ENCODE results near the gene FGF5.
"Not testable (repeated sequence)": the region's sequence is repeated elsewhere in the genome, so short reads cannot be mapped to it uniquely, and the experiment has no call there.

Gene FGF5

GRCh38 chr4:80294206-80294605, 27.7 kb downstream of the FGF5 start:
- DNase-seq (ENCODE audit: low read depth in 1 of 2, low spot score in 1 of 2) = no peak

DNA sequence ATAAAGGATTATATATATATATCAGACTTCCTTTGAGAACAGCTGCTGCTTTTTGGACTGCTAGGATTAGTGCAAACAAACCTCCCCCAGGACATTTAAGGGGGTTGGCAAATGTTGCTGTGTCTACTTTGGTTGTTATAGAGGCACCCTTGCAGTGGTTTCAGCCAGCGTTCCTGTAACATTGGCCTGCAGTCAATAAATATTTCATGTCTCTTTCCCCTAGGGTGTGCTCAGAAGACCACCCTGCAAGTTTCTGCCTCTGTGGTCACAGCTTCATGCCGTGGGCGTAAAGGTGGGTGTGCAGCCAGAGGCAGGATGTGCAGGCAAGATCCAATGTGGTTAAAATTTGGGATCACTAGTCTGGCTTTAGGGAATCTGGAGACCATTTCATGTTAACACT, 28.9 kb downstream of the FGF5 start:
- DNase-seq (ENCODE audit: low read depth in 1 of 2, low spot score in 1 of 2) = no peak

GRCh38 chr4:80295826-80296225, 29.4 kb downstream of the FGF5 start:
- DNase-seq (ENCODE audit: low read depth in 1 of 2, low spot score in 1 of 2) = no peak

DNA sequence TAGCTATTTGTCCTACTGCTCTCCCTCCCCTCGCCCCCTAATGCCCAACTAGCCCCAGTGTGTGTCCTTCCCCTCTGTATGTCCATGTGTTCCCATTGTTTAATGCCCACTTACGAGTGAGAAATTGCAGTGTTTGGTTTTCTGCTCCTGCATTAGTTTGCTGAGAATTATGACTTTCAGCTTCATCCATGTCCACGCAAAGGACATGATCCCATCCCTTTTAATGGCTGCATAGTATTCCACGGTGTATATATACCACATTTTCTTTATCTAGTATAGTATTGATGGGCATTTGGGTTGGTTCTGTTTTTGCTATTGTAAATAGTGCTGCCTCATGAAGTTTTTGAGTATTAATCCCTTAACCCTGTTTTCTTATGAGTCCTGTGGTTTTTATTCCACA, 35.4 kb downstream of the FGF5 start:
- DNase-seq (ENCODE audit: low read depth in 1 of 2, low spot score in 1 of 2) = no peak

GRCh38 chr4:80302616-80303223, 36.3 kb downstream of the FGF5 start:
- DNase-seq (ENCODE audit: low read depth in 1 of 2, low spot score in 1 of 2) = no peak

GRCh38 chr4:80305466-80305865, 39.0 kb downstream of the FGF5 start:
- DNase-seq (ENCODE audit: low read depth in 1 of 2, low spot score in 1 of 2) = no peak

- no peak for DNase-seq (ENCODE audit: low read depth in 1 of 2, low spot score in 1 of 2)
Observed at GRCh38 chr4:80306260-80306659, 39.8 kb downstream of the FGF5 start.

GRCh38 chr4:80307183-80307735, 40.8 kb downstream of the FGF5 start:
- no peak for DNase-seq (ENCODE audit: low read depth in 1 of 2, low spot score in 1 of 2)

DNA sequence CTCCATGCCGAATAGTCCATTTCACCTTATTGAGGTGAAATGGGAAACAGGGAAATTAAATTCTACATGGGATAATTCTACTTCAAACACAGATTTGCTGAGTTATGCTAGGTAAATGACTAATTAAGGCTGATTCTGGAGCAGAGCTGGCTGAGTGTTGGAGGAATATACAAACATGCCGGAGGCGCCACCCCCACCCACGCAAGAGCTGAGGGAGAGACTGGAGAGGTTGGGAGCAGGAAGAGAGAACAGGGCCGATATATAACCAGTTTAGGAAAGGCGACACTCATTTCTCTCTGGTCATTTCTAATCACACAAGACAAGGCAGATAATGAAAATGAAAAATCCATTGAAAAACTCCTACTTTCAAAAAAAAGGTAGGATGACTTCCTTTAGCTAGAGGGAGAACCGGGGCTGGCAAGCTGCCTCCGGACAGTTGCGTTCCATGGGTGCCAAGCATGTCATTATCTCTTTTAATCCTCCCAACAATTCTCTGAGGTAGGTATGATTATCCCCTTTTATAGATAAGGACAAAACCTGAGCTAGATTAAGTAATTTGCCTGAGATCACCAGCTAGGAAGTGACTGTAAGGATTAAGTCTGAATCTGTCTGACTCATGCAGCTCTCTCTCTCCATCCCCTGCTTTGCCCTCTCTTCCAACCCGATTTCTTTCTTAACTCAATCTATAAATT, 41.5 kb downstream of the FGF5 start:
- DNase-seq (ENCODE audit: low read depth in 1 of 2, low spot score in 1 of 2) = no peak

DNA sequence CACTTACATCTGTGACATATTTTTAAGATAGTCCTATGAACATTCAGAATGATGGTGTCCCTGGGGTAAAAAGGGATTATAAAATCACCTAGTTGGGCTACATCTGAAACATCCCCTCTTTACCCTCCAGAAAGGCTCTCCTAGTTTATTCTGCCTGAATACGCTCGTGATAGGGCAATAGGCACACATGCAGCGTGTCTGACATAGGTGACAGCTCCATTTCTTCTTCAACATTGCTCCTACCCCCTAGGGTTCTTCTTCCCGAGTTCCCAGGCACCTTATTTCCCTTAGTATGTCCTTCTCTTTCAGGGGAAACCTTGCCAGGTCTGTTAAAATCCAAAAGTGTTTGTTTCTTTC, 42.0 kb downstream of the FGF5 start:
- DNase-seq (ENCODE audit: low read depth in 1 of 2, low spot score in 1 of 2) = no peak

GRCh38 chr4:80309294-80310004, 43.0 kb downstream of the FGF5 start:
- no peak for DNase-seq (ENCODE audit: low read depth in 1 of 2, low spot score in 1 of 2)

GRCh38 chr4:80311130-80311529, 44.7 kb downstream of the FGF5 start:
- DNase-seq (ENCODE audit: low read depth in 1 of 2, low spot score in 1 of 2) = no peak

DNA sequence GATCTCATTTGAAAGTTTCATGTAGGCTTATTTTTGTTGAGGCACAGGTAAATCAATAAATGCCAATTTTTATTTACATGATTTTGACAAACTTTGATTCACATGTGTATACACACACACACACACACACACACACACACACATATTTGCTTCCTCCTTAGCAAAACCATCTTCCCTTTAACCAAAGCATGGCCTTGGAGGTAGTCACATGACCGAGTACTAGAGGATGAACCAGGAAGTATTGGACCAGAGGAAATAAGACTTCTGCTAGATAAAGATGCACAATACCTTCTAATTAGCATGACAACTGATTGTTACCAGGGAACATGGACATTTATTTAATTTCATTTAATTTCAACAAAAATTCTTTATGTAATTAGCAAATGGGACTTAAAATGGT, 45.7 kb downstream of the FGF5 start:
- no peak for DNase-seq (ENCODE audit: low read depth in 1 of 2, low spot score in 1 of 2)

- no peak for DNase-seq (ENCODE audit: low read depth in 1 of 2, low spot score in 1 of 2)
Observed at GRCh38 chr4:80313627-80314026, 47.2 kb downstream of the FGF5 start.

GRCh38 chr4:80315848-80316247, 49.4 kb downstream of the FGF5 start:
- not testable (repeated sequence) for DNase-seq (ENCODE audit: low read depth in 1 of 2, low spot score in 1 of 2)

DNA sequence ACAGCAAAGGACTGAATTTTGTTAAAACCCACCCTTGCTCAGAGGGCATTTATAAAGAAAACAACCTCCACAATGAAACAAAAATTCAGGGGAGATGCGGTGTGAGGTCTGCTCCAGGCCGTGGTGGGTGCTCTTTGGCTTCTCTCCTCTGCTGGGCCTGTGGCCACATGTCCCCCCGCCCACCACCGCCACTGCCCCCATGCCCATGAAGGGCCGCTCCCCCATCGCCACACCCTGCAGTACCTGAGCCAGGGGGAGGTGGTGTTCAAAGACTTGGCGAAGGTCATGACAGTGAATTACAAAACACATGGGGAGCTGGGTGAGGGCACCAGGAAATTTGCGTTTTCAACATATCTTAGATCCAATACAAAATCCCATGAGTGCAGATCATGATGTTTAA, 54.9 kb downstream of the FGF5 start:
- DNase-seq (ENCODE audit: low read depth in 1 of 2, low spot score in 1 of 2) = no peak

- DNase-seq (ENCODE audit: low read depth in 1 of 2, low spot score in 1 of 2) = no peak
Observed at GRCh38 chr4:80321776-80322175, 55.3 kb downstream of the FGF5 start.

- no peak for DNase-seq (ENCODE audit: low read depth in 1 of 2, low spot score in 1 of 2)
Observed at GRCh38 chr4:80322716-80323115, 56.3 kb downstream of the FGF5 start.

DNA sequence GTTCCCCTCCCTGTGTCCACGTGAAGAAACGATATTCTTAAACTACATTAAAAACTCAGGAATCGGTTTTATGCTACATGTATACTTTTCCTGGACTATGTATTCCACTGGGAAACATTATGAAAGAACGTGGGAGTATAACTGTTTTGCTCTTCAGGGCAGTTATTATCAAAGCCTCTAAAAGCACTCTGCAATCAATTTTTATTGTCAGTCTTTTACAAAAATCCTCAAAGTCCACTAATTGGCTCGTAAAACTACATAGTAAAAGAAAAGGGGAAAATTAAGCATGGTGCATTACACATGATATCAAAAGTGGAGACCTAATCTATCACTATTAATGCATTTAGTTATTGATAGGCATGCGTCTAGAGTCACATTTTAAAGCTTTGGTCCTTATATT, 57.7 kb downstream of the FGF5 start:
- DNase-seq (ENCODE audit: low read depth in 1 of 2, low spot score in 1 of 2) = no peak

GRCh38 chr4:80331693-80332092, 65.2 kb downstream of the FGF5 start:
- no peak for DNase-seq (ENCODE audit: low read depth in 1 of 2, low spot score in 1 of 2)

- no peak for DNase-seq (ENCODE audit: low read depth in 1 of 2, low spot score in 1 of 2)
Observed at GRCh38 chr4:80333121-80333520, 66.7 kb downstream of the FGF5 start.

GRCh38 chr4:80334568-80334967, 68.1 kb downstream of the FGF5 start:
- DNase-seq (ENCODE audit: low read depth in 1 of 2, low spot score in 1 of 2) = no peak
